Activated naive CD4-positive, alpha-beta T cell treated with anti-CD3 and anti-CD28 coated beads for 36 hours (primary cell): ENCODE measurements around the gene MPP3. TPM values are rescaled to one million over a fixed set of nuclear protein-coding genes. Genes with fewer than 3 reads are reported as not detected.
"Not testable (repeated sequence)": the region's sequence is repeated elsewhere in the genome, so short reads cannot be mapped to it uniquely, and the experiment has no call there.

ENCODE experiments used
- CTCF ChIA-PET: fragments of 350-600 bp; sonication (Branson Sonifier 250); formaldehyde crosslinking; loops from one replicate; lab custom pipeline; 2021; ENCODE audit warnings: antibody characterized with exemption; lab: Charles Lee
- DNase-seq: peaks from one replicate; pipeline ENCODE4 v3.0.0-alpha.2; 2020
- H3K27ac Mint-ChIP-seq: one replicate; pipeline ENCODE4 v1.8.0; 2021; ENCODE audit warnings: mild to moderate bottlenecking, mixed read lengths
- H3K27me3 Mint-ChIP-seq: one replicate; pipeline ENCODE4 v1.8.0; 2021; ENCODE audit warnings: low read depth, mixed read lengths
- H3K36me3 Mint-ChIP-seq: one replicate; pipeline ENCODE4 v1.8.0; 2021; ENCODE audit warnings: low read depth, mixed read lengths
- H3K4me1 Mint-ChIP-seq: one replicate; pipeline ENCODE4 v1.8.0; 2021; ENCODE audit warnings: low read depth, mixed read lengths
- H3K4me3 Mint-ChIP-seq: one replicate; pipeline ENCODE4 v1.8.0; 2021; ENCODE audit warnings: mild to moderate bottlenecking, moderate library complexity, mixed read lengths
- H3K9me3 Mint-ChIP-seq: one replicate; pipeline ENCODE4 v1.8.0; 2021; ENCODE audit warnings: mixed read lengths
- intact Hi-C: fragments of 100-400 bp; cut with micrococcal nuclease; formaldehyde crosslinking; loops from one replicate; pipeline ENCODE4 v1.15.1; 2023
- total RNA-seq, 2 experiments: library from RNA; stranded (reverse); gene quantifications; one replicate each; pipeline ENCODE4 v1.2.3, GENCODE V29; 2021

Gene MPP3
- total RNA-seq, 2 experiments from 2014 or later: 0.30 to 0.33 TPM

DNA sequence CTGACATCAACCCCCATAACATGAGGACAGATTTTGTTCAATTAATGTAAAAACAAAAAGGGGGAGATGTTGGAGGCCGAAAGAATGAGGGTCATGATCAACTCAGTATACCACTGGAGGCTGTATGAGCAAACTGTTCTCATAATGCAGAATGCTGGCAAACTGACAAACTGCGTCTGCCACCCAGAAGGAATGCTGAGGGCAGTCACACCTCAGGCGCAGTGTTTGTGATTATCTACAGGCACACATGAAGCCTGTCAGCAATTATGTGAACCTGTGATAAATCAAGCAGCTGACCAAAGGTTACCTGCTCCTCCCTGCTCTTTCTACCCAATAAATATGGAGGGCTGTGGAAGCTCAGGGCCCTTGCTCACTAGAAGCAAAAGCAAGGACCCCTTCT is 41.3 kb upstream of the MPP3 start:
- no peak for DNase-seq
- H3K4me3 Mint-ChIP-seq: no peak overlapping the region
- no peaks in the 10 kb centered on the region for H3K9me3 Mint-ChIP-seq
- H3K36me3 Mint-ChIP-seq: no peaks in the 10 kb centered on the region
- intact Hi-C loops: no loop called here
- CTCF ChIA-PET: no interaction called here
- no peak overlapping the region for H3K27ac Mint-ChIP-seq
- H3K4me1 Mint-ChIP-seq: no peaks in the 10 kb centered on the region
- H3K27me3 Mint-ChIP-seq: peaks cover 2% of the 10 kb centered on the region

DNA sequence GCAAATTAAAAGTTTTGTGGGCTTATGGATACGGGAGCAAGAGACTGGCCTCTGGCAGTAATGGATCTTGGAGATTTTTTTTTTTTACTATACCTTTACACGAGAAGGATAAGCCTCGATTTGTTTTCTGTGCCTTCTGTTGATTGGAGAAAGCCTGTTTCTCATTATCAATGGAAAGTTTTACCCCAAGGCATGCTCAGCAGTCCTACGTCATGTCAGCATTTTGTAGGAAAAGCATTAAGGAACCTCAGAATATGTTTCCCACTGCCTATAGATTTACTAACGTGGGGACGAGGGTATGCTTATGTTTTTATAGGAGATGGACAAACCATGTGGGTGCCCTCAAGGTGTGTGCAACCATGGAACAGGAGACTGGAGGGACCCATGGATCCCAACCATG is 40.9 kb upstream of the MPP3 start:
- Mint-ChIP-seq H3K27me3 (peaks cover 2% of the 10 kb centered on the region), H3K4me3 (no peak overlapping the region), H3K9me3 (no peaks in the 10 kb centered on the region), H3K27ac (no peak overlapping the region), H3K36me3 (no peaks in the 10 kb centered on the region), H3K4me1 (no peaks in the 10 kb centered on the region)
- DNase-seq: no peak
- CTCF ChIA-PET: no interaction called here
- intact Hi-C loops: no loop called here

DNA sequence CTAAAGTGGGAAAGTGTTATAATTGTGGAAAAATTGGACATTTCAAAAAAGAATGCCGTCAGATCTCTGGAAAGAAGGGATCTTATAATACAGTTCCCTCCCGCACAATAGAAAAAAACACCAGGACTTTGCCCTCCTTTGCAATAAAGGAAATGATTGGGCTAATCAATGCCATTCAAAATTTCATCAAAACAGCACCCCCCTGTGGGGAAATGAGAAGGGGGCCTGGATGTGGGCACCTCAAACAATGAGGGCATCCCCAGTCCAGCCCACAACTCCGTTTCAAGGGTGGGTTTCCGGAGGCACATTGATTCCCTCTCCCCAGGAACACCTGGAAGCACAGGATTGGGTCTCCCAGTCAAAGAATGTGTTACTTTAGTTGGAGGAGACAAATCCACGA is 40.1 kb upstream of the MPP3 start:
- Mint-ChIP-seq H3K27ac (no peak overlapping the region), H3K27me3 (peaks cover 8% of the 10 kb centered on the region), H3K4me1 (no peaks in the 10 kb centered on the region), H3K36me3 (no peaks in the 10 kb centered on the region), H3K9me3 (no peaks in the 10 kb centered on the region), H3K4me3 (no peak overlapping the region)
- no peak for DNase-seq
- CTCF ChIA-PET: no interaction called here
- intact Hi-C loops: no loop called here

DNA sequence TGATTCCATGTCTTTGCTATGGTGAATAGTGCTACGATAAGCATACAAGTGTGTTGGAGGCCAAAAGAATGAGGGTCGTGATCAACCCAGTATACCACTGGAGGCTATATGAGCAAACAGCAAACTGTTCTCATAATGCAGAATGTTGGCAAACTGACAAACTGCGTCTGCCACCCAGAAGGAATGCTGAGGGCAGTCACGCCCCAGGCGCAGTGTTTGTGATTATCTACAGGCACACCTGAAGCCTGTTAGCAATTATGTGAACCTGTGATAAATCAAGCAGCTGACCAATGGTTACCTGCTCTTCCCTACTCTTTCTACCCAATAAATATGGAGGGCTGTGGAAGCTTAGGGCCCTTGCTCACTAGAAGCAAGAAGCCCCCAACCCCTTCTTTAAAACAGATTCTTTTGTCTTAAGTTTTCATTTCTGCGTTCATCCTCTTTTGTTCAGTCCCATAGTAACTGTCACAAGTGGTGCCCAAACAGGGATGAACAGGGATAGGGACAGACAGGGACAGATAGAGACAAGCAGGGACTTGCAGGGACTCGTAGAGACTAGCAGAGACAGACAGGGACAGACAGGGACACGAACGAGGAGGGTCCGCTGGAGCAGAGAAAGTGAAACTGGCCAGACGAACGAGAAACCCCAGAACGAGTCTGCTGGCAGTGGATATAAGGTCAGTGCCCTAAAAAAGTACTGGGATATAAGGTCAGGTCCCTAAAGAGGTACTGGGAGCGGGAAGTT is 39.2 kb upstream of the MPP3 start:
- Mint-ChIP-seq H3K27me3 (peaks cover 9% of the 10 kb centered on the region), H3K27ac (no peak overlapping the region), H3K4me3 (no peak overlapping the region), H3K9me3 (no peaks in the 10 kb centered on the region), H3K4me1 (no peaks in the 10 kb centered on the region), H3K36me3 (no peaks in the 10 kb centered on the region)
- intact Hi-C loops: no loop called here
- CTCF ChIA-PET: no interaction called here
- no peak for DNase-seq

DNA sequence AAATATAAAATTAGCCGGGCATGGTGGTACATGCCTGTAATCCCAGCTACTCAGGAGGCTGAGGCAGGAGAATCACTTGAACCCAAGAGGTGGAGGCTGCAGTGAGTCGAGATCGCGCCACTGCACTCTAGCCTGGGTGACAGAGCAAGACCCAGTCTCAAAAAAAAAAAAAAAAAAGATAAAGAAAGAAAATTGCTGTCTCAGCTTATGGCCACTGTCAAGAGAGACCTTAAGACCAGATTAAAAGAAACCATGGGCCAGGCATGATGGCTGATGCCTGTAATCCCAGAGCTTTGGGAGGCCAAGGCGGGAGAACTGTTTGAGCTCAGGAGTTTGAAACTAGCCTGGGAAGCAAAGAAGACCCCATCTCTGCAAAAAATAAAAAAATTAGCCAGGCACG is 36.1 kb upstream of the MPP3 start:
- CTCF ChIA-PET: interaction anchor here (0.7 kb wide), 1 partner anchor 177 kb away, joined by 4 read pairs; no protein-coding TSS in a partner anchor
- intact Hi-C loops, H3K27me3 Mint-ChIP-seq, H3K4me1 Mint-ChIP-seq, H3K9me3 Mint-ChIP-seq, H3K36me3 Mint-ChIP-seq, H3K27ac Mint-ChIP-seq, DNase-seq, H3K4me3 Mint-ChIP-seq: not testable (repeated sequence)

DNA sequence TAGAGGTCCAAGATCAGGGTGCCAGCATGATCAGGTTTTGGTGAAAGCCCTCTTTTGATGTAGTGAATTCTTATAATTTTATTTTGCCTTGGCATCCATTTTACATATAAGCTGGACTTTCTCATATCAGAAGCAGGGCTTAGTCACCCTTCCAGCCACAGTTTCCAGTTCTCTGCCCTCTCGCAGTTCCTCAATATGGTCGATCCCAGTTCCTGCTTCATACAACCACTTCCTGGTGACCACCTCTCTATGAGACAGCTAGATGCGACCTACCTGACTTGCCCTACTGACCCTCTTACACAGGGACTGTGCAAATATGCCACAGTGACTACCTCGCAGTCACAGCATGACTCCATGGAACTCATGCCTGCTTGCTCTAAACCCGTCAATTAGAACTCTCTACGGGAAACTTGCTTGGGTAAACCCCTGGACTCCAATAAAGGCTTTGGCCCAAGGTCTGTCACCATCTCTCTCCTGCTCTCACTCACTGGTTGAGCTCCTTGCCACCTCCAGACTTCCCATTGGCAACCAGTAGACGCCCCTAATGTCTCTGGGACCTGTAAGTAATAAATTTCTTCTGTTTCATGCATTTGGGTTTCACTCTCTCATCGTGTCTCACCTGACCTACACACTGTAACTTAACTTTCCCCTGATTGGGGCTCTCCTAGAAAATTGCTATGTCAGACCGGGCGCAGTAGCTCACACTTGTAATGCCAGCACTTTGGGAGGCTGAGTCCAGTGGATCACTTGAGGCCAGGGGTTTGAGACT is 35.5 kb upstream of the MPP3 start:
- H3K27me3 Mint-ChIP-seq: peaks cover 9% of the 10 kb centered on the region
- DNase-seq: no peak
- no peaks in the 10 kb centered on the region for H3K4me1 Mint-ChIP-seq
- no peaks in the 10 kb centered on the region for H3K36me3 Mint-ChIP-seq
- no peak overlapping the region for H3K27ac Mint-ChIP-seq
- intact Hi-C loops: no loop called here
- H3K4me3 Mint-ChIP-seq: no peak overlapping the region
- CTCF ChIA-PET: interaction anchor here (0.7 to 1.3 kb wide), 4 partner anchors 9 to 176 kb away, joined by 3 to 5 read pairs (median 4); no protein-coding TSS in a partner anchor
- no peaks in the 10 kb centered on the region for H3K9me3 Mint-ChIP-seq

DNA sequence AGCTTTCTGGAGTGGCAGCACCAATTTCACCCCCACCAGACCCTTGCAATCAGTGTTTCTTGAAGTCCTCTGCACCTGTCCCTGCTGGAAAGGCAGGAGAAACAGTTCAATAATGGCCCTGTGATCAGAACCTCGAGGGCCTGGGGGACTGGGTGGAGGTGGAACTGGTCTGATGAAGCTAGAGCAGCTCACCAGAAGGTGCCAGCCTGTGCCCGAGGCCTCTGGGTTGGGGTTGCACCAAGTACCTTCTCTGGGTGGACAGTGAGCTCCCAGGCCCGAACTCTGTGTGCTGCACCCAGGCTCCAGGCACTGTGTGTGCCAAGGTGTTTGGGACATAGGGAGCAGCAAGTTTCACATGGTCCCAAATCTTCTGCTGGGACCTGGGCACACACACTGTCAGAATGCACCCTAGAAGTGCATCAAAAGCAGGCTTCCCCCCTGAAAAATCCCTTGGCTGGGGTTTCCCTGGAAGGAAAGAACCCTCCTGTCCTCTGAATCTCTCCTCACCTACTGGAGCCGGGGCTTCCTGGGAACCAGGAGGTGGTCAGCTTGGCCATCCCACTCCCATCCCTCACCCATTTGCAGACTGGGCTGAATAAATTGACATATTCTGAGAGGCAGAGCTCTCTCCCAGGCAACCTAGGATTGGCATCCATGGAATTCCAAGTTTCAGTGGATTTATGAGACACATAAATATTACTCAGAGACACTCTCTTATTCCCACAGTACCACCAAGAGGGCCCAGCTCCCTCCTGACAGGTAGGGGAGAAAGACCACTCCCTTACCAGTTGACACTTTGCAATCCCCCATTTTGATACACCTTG is 31.4 kb upstream of the MPP3 start:
- no peak for DNase-seq
- Mint-ChIP-seq H3K27ac (no peak overlapping the region), H3K27me3 (peaks cover 7% of the 10 kb centered on the region), H3K36me3 (no peaks in the 10 kb centered on the region), H3K4me3 (no peak overlapping the region), H3K9me3 (no peaks in the 10 kb centered on the region), H3K4me1 (no peaks in the 10 kb centered on the region)
- CTCF ChIA-PET: interaction anchor here (0.9 to 3.5 kb wide), 3 partner anchors 14 to 288 kb away, joined by 4 to 17 read pairs (median 4); partner anchors contain the start of gene CD300LG
- intact Hi-C loops: no loop called here

DNA sequence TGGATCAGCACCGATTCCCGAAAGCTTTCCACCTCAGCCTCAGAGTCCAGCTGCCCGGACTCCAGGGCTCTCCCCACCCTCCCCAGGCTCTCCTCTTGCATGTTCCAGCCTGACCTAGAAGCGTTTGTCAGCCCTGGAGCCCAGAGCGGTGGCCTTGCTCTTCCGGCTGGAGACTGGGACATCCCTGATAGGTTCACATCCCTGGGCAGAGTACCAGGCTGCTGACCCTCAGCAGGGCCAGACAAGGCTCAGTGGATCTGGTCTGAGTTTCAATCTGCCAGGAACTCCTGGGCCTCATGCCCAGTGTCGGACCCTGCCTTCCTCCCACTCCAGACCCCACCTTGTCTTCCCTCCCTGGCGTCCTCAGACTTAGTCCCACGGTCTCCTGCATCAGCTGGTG is 29.0 kb upstream of the MPP3 start:
- no peaks in the 10 kb centered on the region for H3K36me3 Mint-ChIP-seq
- no peaks in the 10 kb centered on the region for H3K4me1 Mint-ChIP-seq
- H3K27ac Mint-ChIP-seq: no peak overlapping the region
- DNase-seq: no peak
- no peaks in the 10 kb centered on the region for H3K9me3 Mint-ChIP-seq
- H3K27me3 Mint-ChIP-seq: peaks cover 5% of the 10 kb centered on the region
- no peak overlapping the region for H3K4me3 Mint-ChIP-seq
- CTCF ChIA-PET: interaction anchor here (1.5 kb wide), 1 partner anchor 16 kb away, joined by 6 read pairs; no protein-coding TSS in a partner anchor
- intact Hi-C loops: no loop called here

DNA sequence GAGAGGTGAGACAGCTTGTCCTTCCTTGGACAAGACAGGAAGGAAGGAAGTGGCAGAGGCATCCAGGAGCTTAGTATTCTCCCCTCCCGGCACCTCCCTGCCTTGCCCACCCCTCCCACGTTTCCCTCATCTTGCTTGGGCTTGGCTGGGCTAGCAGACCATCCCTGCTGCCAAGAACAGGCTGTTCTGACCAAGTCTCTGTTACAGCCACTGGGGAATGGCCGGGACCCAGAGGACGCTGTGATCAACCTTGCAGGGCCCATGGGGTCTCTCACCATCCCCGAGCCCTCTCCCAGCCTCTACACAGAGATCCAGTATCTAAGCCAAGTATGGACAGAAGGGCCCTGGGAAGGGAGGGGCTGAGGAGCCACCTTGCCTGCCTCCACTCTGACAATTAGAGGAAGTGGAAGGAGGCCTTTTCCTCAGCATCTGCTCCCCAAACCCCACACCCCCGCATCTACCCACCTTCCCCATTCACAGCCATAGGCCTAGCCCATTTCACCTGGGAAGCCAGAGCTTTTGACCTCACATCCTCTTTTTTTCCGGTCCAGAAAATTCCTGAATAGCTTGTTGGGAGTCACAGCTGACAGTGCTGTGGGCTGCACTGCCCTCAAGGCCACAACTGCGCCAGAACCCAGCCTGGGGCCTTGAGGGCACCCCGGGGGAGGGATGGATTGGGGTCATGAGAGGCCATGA is 28.1 kb upstream of the MPP3 start:
- no peak overlapping the region for H3K27ac Mint-ChIP-seq
- H3K9me3 Mint-ChIP-seq: no peaks in the 10 kb centered on the region
- no peak overlapping the region for H3K4me3 Mint-ChIP-seq
- H3K4me1 Mint-ChIP-seq: no peaks in the 10 kb centered on the region
- peaks cover 6% of the 10 kb centered on the region for H3K27me3 Mint-ChIP-seq
- DNase-seq: no peak
- intact Hi-C loops: no loop called here
- CTCF ChIA-PET: interaction anchor here (1.4 to 1.5 kb wide), 2 partner anchors 15 to 49 kb away, joined by 3 to 6 read pairs; no protein-coding TSS in a partner anchor
- no peaks in the 10 kb centered on the region for H3K36me3 Mint-ChIP-seq

DNA sequence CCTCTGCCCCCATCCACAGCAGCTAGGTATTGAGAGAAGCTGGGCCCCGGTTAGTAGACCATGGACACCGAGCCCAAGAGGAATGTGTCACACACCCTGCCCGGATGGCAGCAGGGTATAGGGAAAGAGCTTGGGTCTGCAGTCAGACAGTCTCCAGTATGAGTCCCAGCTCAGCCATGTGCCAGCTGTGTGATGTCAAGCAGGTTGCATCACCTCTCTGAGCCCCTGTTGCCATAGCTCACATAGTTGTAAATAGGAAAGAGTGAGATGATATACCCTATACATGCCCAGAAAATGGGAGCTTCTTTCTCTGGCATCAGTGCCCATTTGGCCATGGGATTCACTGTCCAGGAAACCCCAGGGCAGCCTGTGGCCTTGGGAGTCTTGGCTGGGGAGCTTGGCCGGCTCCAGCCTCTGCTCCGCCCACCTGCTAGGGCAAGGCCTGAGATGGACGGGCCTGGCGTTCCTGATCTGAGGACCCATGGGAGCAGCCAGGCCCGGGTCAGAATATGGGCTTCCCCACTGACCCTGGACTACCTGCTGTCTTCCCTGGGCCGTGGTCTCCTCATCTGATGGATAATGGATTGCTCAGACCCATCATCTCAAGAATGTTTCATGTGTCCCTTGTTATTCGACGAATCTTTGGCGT is 27.3 kb upstream of the MPP3 start:
- CTCF ChIA-PET: interaction anchor here (1.4 kb wide), 1 partner anchor 50 kb away, joined by 3 read pairs; no protein-coding TSS in a partner anchor
- Mint-ChIP-seq H3K36me3 (no peaks in the 10 kb centered on the region), H3K27me3 (peaks cover 6% of the 10 kb centered on the region), H3K4me1 (no peaks in the 10 kb centered on the region), H3K4me3 (no peak overlapping the region), H3K9me3 (no peaks in the 10 kb centered on the region), H3K27ac (no peak overlapping the region)
- intact Hi-C loops: no loop called here
- DNase-seq: no peak

DNA sequence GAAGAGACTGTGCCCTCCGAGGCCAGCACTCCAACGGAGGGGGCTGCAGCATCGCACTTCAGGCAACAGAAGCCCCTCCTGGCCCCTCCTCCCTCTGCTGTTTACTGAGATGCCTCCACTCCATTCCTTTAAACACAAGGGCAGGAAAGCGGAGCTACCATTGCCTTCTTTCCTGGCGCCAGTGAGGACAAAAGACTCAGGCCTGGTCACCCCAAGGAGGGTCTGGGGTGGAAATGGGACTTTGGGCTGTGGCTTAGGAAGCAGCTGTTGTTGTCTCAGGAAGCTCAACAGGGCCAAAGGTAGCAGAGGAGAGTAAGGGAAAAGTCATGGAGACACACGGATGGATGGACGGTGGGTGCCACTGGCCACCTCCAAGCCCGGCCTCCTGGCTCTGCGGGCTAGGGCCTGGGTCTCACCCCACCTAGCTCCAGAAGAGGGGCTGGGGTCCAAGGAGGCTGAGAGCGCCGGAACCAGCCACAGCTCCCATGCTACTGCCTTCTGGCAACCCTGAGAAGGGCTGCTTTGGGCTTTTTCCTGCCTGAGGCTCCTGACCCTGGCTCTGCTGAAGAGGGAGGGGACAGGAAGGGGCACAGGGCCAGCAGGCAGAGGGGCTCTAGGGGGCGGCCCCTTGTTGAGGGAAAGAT is 25.1 kb upstream of the MPP3 start:
- H3K27ac Mint-ChIP-seq: no peak overlapping the region
- peaks cover 6% of the 10 kb centered on the region for H3K27me3 Mint-ChIP-seq
- no peaks in the 10 kb centered on the region for H3K36me3 Mint-ChIP-seq
- intact Hi-C loops: no loop called here
- H3K9me3 Mint-ChIP-seq: no peaks in the 10 kb centered on the region
- no peaks in the 10 kb centered on the region for H3K4me1 Mint-ChIP-seq
- no peak for DNase-seq
- H3K4me3 Mint-ChIP-seq: no peak overlapping the region
- CTCF ChIA-PET: interaction anchor here (0.8 to 3.4 kb wide), 2 partner anchors 12 to 21 kb away, joined by 4 to 15 read pairs; partner anchors contain the start of gene CD300LG
